Dedifferentiated amniotic fluid mesenchymal stem cell (primary cell): Measurements from ENCODE around the gene TLX1.
"Not testable (repeated sequence)": the region's sequence is repeated elsewhere in the genome, so short reads cannot be mapped to it uniquely, and the experiment has no call there.

ENCODE experiments used
- DNase-seq: peaks from one replicate; pipeline ENCODE4 v3.0.0-alpha.2; 2016; ENCODE audit errors: extremely low spot score

The TLX1 gene

GRCh38 chr10:101152316-101152715 is 21.2 kb downstream of the TLX1 start:
- DNase-seq, result no peak

DNA sequence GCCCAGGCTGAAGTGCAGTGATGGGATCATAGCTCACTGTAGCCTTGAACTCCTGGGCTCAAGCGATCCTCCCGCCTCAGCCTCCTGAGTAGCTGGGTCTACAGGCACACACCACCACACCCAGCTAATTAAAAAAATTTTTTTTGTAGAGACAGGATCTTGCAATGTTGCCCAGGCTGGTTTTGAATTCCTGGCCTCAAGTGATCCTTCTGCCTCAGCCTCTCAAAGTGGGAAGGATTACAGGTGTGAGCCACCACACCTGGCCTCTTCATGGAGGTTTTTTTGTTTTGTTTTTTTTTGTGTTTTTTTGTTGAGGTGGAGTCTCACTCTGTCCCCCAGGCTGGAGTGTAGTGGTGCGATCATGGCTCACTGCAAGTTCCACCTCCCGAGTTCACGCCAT is 23.4 kb downstream of the TLX1 start:
- not testable (repeated sequence) for DNase-seq

DNA sequence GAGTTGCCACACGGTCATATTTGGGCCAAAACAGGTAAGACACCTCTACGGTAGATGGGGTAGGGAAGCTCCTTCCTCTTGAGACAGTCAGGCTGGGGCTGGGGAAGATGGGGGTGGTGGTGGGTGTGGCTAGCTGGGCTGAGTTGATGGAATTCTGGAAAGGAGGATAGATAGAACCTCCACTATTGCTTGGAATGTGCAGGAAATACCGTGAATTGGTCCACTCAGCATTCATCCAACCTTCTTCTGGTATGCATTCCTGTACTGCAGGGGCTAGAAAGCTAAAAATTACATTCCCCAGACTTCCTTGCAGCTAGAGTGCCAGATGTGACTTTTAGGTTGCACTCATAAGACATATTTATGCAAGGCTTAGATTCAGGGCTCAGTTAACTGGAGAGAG is 24.8 kb downstream of the TLX1 start:
- DNase-seq, result no peak

DNA sequence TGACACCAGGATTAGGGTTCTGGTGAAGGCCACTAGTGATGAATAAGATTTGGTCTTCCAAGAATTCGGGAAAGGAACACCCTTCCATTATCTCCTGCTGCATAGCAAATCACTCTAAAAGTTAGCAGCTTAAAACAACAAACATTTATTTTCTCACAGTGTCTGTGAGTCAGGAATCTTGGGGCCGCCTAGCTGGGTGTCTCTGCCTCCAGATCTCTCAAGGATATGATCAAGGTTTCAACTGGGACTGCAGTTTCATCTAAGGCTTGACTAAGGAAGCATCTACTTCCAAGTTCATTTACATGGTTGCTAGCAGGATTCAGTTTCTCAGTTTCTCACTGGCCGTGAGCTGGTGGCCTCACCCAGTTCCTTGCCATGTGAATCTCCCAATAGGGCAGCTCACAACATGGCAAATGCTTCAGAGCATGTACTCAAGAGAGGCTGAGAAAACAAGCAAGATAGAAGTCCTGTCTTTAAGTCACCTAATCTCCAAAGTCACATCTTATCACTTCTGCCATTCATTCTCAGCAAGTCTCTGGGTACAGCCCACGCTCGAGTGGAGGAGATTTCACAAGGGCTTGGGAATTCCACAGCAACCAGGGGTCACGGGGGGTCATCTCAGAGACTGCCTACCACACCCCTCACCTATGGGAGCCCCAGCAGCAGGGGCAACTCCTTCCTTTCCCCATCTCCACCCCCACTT is 26.8 kb downstream of the TLX1 start:
- no peak for DNase-seq

- no peak for DNase-seq
Observed at GRCh38 chr10:101158459-101159058, 27.5 kb downstream of the TLX1 start.

GRCh38 chr10:101161494-101162299 is 30.6 kb downstream of the TLX1 start:
- DNase-seq, result peak; percentile 67

DNA sequence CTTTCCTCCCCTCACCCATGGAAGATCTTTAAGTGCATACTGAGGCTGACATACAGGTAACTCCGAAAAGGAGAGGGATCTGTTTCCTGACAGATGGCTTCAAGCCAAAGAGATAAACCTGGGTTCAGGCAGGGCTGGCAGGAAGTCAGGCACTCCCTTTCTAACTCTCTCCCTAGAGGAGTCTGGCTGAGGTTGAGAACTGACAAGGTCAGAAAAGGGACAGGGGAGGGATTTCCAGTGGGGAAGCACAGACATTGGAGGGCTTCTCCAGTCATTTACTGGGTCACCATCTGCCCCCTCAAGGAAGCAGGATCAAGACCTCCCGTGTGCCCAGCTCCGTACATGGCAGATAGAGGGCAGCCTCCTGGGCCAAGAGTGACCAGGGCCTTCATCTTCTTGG is 31.6 kb downstream of the TLX1 start:
- DNase-seq, result no peak

DNA sequence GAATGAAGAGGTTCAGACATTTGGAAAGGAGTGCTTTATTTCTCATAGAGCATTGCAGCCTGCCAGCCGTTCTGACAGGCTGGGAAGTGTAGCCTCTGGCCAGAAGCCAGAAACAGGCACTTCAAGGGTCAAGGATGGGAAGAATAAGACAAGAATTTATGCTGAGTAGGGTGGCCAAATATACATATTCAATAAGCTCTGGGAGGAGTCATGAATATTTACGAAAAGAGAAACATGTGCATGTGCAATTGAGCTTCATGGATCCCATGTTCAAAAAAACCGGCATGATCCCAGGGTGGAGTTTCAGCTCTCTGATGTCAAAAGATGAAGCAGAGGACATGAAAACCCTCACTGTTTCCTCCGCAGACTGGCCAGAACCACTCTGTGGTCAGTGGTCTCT is 32.9 kb downstream of the TLX1 start:
- DNase-seq, result no peak

- no peak for DNase-seq
Observed at GRCh38 chr10:101165736-101166135, 34.6 kb downstream of the TLX1 start.

GRCh38 chr10:101166430-101166829 is 35.3 kb downstream of the TLX1 start:
- no peak for DNase-seq

- no peak for DNase-seq
Observed at GRCh38 chr10:101172741-101173140, 41.6 kb downstream of the TLX1 start.

DNA sequence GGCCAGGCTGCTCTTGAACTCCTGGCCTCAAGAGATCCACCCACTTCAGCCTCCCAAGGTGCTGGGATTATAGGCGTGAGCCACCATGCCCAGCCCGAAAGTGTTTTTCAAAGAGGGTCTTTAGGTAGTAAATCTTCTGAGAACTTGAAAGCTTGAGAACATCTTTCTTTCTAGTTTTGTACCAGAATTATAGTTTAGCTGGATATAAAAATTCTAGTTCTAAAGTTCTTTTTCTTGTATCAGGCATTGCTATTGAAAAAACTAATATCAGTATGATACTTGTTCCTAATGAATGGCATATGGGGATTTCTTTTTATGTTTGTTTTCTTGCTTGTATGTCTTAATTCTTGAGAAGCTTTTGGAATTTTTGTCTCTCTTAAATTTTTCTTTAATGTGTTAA is 43.2 kb downstream of the TLX1 start:
- DNase-seq, result no peak

DNA sequence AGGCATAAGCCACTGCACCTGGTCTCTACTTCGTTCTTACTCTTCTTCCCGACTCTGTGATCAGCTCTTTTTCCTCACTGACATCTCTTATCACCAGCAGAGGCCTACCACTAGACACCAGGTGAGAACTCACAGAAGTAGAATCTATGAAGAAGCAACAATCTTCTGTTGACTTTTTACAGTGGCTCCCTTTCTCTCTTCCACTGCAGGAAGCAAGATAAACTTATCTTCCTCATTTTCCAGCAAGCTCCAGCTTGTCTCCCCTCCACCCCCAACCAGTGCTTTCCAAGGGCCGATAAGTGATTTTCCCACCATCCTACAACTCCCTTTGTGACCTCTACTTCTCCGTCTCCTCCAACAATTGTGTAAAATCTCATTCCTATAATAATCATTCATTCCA is 45.5 kb downstream of the TLX1 start:
- no peak for DNase-seq

GRCh38 chr10:101182936-101183335 is 51.8 kb downstream of the TLX1 start:
- no peak for DNase-seq

DNA sequence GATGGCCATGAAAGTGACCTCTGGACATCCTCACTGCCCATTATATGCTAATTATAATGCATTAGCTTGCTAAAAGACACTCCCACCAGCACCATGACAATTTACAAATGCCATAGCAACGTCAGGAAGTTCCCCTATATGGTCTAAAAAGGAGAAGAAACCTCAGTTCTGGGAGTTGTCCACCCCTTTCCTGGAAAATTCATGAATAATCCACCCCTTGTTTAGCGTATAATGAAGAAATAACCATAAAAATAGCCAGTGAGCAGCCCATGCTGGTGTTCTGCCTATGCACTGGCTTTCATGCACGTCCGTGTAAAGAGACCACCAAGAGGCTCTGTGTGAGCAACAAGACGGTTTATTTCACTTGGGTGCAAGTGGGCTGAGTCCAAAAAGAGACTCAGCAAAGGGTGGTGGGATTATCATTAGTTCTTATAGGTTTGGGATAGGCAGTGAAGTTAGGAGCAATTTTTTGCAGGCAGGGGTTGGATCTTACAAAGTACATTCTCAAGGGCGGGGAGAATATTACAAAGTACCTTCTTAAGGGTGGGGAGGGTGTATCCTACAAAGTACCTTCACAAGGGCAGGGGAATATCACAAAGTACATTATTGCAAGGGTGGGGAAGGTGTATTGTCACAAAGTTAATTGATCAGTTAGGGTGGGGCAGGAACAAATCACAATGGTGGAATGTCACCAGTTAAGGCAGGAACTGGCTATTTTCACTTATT is 52.5 kb downstream of the TLX1 start:
- DNase-seq, result no peak
